G401.6 (cell line): Measurements from ENCODE around the gene WIPF3.

ENCODE experiments used
- FAIRE-seq: peaks from 2 replicates; lab custom pipeline; 2012; peaks lifted over from hg19 to GRCh38; lab: Jason Lieb, UNC

WIPF3 gene

DNA sequence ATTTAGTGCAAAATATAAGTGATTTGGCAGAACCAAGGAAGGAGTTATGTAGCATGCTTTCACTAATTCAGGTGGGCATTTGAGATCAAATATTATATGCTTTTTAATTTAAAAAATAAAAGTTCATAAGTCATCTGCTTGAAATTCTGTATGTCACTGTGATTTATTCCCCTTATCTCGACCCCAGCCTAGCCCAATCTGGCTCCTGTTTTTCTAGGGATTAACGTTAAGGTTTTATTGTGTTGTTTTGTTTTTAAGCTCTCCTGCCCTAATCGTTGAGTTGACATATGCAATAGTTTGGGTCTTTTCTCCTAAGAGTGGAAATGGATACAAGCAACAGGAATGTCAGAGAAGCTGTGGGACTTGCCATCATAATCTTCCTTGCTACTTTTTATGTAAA, 42.6 kb downstream of the WIPF3 start:
- no peak for FAIRE-seq

DNA sequence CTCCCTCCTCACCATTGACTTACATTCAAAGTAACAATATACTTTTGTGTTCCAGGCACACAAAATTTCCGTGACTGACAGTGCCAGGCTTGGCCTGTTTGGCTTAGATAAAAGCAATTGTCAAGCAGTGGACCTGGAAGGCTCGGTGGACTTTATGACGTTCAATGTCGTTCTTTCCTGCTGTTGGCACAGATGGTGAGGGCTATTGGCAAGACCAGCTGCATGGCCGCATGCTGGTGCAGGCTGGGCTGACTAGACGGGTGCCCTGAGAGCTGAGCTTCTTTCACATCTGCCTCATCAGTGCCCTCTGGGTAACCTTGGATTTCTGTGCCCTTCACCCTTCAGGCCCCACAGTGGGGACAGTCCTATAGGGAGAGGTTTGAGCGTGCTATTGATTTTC, 45.2 kb downstream of the WIPF3 start:
- no peak for FAIRE-seq

DNA sequence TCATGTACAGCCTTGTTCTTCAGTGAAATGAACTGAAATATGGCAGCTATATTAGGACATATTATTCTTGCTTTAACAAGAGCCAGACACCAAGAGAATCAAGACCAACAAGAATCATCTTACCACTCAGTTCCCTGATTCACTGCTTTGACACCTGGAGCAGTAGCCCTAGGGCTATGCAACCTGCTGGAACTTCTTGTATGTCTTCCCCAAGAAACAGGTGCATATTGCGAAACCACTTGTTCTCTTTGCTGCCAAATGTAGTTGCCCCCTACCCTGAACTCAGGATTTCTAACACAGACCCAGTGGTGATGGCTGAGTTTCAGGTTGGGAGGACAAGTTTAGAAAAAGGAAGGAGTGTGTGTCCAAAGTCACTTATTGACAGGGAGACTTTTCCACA, 46.1 kb downstream of the WIPF3 start:
- no peak for FAIRE-seq

DNA sequence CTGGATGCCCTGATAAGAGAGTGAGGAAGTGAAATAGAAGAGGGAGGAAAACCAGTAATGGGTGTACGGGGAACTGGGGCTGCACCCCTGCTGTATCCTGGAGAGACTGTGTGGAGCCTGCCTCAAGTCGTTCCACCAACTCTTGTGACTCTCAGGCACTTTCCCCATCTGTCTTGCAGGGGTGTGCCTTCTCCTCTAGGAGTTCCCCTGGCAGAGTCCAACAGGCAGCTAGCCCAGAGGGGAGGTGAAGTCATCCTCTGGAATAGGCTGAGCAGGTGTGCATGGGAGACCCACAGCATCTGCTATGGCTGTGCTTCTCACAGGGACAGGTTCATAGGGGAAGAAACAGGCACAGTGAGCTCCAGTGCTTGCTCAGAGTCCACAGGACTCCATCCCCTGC, 46.8 kb downstream of the WIPF3 start:
- FAIRE-seq: no peak

DNA sequence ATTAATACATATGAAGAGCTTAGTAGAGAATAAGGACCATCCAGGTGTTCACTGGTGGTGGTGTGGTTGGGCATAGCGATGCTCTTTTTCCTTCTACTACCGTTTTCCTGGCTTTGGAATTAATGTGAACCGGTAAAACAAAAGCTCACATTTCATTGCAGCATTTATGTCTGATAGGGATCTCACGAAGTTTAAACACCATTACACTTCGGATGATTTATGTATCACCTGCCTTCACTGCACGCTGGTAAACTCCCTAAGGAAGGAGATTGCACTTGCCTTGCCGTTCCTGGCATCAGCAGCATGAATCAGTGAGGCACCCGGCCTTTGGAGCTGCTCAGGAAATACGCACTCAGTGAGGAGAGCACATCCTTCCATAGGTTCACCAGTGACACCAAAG, 47.5 kb downstream of the WIPF3 start:
- FAIRE-seq: no peak

DNA sequence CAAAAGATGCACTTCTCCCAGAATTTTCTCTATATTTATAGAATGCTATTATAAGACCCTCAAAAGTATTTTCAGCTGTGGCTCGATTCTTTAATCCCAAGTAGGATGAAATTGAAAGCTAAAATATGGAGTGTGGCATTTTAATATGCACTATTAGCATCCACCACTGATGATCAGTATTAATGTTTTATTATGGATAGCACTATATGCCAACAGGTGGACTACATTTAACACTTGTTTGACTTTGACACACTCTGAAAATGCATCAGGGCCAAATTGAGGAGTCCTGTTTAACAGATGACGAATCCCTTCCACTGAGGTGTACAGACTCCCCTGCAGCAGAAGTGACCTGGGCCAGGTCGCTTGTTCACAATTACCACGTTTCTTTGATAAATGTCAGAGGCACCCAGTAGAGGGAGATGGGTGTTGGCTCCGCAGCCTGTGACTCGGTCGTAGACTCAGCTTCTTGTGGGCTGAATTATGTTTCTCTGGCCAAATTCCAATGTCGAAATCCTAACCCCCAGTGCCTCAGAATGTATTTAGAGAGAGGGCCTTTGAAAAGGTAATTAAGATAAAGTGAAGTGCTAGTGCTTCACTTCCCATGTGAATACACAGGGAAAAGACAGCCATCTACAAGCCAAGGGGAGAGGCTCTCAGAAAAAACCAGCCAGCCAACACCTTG, 48.1 kb downstream of the WIPF3 start:
- no peak for FAIRE-seq

DNA sequence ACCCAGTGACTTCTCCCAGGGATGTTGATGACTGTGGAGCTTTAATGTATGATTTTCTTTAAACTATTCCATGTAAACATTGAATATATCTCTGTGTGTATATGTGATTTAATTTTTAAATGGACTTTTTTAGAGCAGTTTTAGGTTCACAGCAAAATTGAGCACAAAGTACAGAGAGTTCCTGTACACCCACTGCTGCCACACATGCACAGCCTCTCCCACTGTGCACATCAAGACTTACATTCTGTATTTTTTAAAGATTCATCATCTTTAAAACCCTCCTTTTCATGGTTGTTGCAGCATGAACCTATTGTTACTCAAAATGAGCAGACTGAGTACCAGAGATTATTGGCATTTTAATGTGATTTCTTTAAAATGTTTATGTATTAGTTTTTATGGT, 51.3 kb downstream of the WIPF3 start:
- no peak for FAIRE-seq

DNA sequence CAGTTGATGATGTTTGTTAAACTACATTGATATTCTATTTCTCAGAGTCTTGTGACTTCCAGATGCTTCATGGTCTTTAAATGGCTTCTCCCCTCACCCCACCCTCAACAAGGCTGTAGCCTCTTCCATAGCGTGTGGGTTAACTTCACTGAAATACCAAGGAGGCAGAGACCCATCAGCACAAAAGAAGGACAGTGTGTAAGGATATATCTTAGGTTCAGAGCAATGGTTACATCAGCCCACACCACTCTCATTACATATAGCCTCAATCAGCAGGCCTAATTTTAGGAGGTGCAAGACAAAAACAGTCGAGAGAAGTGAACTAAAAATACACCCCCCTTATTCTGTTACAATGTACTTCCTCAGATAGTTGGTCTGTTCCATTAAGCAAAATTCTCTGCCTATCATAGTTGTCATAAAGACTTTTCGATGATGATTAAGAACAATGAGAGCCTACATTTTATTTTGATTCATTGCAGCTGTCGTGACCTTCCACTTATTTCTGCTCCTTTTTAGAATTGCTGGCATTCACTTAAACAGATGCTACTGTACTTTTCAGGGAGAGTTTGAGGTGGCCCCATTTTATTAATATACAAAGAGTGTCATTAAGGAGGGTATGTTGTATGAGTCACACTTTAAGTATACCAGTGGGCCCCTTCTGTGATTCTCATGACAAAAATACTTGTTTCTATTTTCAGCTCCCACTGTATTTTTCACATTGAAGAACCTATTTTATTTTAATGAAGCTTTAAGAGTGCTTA, 52.1 kb downstream of the WIPF3 start:
- FAIRE-seq: no peak

DNA sequence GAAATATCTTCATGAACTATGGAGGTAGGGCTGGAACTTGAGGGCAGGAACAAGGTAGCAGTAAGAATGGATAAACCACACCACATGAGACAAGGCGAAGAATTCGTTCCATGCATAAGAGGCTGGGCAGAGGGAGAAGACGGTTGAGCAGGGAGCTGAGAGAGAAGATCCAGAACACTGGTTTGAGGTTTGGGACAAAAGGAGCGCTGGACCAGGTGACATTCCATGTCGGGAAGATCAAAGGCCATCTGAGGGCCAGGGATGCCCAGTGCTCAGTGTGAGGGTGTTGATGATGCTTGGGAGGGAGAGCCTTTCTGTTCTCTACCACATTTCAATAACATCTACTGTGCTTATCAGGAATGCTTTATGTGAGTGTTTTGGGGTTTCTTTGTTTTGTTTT, 52.8 kb downstream of the WIPF3 start:
- no peak for FAIRE-seq

DNA sequence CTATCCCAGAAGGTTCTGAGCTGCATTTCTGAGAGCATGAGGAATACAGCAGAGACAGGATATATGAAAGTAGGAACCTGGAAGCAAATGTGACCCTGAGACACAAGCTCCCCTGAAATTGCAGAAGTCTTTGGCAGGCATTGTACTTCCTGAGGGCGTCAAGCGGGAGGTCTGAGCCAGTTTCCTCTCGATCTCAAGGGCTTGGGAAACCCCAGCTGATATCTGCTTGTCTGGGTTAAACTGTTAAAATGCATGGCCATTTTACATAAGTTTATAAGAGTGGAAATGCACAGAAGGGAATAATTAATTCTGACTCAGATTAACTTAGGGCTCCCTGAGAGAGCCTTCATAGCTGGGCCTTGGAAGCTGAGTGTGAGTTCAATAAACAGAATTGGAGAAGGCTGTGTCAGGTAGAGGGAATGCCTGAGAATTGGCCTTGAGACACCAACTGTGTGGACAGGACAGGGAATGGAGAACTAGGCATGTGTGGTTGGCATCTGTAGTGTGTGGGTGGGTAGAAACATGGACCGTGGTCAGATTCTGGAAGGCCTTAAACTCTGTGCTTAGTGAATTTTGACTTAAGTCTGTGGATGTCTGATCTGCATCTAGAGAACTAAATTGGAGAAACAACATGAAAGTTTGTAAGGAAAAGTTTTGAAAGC, 53.3 kb downstream of the WIPF3 start:
- FAIRE-seq: no peak

DNA sequence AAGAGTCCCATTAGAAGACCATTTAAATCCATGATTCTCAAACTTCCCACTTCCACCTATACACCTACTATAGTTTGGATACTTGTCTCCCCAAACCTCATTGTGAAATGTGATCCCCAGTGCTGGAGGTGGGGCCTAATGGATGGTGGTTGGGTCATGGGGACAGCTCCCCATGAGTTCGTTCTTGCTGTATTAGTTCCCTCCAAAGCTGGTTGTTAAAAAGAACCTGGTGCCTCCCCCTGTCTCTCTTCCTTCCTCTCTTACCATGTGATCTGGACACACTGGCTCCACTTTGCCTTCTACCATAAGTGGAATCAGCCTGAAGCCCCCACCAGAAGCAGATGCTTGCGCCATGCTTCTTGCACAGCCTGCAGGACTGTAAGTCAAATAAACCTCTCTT, 53.9 kb downstream of the WIPF3 start:
- FAIRE-seq: no peak

DNA sequence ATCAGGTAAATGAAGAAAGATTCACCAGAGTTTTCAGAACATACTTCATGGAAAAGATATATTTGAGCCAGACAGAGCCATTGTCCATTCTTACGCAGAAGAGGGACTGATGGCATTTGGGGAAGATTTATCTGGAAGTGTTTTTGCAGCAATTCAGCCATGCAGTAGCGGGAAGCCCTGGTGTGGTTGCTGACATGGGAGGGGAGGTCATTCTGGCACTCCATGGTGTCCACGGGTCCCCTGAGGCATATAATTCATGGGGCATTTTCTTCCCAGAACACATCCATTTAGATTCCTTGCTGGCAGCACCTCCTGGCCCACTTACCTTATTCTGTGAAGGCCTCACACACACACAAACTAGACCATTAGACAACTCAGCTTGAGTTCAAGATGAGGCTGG, 55.6 kb downstream of the WIPF3 start:
- FAIRE-seq: no peak

DNA sequence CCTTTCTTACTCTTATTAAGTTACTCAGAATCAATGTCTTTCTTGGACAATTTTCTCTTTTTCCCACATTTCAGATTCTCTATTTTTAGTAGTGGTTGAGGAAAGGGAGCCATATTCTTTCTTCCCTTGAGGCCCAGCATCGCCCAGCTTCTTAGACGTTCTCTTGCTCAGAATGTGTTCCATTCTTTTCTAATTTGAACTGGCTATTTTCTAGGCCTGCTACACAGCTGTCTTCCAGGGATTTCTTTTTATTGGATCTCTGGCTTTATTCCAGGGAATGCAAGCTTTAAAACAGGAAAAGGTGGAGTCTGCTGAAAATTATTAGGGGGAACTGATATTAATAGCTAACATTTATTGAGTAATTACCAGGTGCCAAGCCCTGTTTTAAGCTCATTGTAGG, 58.3 kb downstream of the WIPF3 start:
- no peak for FAIRE-seq

DNA sequence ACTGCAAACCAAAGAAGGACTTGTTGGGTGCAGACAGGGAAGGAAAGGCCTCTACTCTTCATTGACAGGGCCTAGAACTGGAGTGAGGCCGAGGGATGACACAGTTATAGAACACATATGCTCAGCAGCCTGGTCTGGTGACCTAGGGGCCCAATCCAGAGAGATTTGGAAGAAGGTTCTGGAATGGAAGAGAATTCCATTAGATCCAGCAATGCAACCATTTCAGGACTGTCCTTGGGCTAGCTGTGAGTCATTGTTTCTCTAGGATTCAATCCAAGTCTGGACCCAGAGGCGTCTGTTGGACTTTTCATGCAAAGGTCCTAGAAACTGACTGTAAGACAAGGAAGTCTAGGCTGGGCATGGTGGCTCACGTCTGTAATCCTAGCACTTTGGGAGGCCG, 59.2 kb downstream of the WIPF3 start:
- no peak for FAIRE-seq

DNA sequence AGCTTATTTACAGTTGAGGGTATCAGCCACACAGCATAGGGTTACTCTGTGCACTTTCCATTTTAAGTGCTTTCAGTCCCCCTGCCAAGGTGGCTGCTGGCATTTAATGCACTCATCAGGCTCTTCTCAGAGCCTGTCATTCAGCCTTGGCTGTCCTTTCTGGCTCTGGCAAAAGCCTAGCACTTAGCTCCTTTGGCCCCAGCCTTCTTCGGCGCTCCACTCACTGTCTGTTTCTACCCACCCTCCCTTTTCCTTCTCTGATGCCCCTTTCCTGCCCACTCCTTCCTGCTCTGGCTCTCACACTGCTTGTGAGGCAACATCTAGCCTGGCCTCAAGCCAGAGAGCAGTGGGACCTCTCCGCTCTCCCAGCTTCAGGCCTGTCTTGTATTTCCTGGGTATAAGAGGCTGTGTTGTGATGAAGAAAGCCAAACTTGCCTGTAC, 60.2 kb downstream of the WIPF3 start:
- no peak for FAIRE-seq

DNA sequence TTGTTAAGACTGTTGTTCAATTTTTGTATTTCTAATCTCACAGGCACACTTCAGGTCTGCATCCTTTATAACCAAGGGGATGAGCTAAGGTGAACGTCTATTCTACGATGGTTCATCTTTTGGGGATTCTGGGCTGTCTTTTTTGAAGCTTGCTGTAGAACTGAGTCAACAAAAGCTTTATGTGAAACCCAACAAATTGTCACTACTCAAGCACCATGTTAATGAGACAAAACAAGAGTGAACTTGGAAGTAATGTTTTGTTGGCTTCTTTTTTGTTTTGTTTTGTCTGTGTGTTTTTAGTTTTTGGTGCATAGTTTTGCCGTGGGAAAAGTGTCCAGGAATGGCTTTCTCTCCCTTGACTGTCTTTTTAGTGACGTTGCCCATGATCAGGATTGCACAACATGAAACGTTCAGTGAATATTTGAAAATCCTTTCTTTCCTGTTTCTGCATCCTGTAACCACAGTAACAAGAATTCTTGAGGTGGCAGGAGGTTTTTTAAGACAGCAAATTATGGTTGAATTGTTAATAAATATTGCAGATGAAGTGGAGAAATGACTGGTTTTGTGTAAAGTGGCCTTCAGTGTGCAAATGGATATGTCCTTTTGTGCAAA, 65.6 kb downstream of the WIPF3 start:
- no peak for FAIRE-seq

DNA sequence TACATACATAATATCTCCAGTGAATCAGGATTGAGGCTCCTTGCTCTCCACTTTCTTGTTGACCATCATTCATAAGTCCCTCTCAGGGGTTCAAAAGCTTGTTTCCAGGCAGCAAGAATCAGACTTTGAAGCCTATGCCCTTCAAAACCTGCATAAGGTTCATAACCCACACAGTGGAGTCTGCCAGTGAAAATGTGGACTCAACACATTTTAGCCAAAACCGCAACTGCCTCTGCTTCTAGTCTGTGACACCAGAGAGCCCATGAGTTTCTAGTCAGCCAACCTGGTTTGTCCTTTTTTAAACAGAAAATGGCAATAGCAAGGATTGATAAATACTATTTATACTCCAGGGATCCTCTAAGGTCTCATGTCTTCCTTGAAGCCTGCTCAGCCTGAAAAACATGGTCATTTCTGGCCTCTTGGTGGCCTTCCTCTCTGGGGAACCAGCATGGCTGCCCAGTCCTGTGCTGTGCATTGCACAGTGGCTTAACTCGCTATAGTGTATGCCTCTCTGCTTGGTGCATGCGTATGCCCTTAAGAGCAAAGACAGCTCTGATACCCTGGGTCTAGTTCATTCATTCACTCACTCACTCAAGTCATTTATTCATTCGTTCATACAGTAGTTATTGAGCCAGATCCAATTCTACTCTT, 67.5 kb downstream of the WIPF3 start:
- no peak for FAIRE-seq

DNA sequence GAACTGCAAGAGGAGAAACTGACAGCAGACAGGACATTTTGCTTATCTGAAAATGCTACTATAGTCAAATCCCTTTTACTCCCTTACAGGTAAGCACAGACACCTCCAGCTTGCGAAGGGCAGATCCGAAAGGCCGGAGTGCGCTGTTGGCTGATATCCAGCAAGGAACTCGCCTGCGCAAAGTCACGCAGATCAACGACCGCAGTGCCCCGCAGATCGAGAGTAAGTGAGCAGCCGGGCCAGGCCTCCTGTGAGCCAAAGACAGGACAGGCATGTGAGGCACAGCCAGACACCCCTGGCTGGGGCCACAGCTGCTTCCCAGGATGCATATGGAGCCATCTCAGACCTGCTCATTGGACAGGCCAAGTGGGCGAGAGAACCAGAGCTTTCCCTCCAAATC, 69.4 kb downstream of the WIPF3 start:
- FAIRE-seq: no peak

DNA sequence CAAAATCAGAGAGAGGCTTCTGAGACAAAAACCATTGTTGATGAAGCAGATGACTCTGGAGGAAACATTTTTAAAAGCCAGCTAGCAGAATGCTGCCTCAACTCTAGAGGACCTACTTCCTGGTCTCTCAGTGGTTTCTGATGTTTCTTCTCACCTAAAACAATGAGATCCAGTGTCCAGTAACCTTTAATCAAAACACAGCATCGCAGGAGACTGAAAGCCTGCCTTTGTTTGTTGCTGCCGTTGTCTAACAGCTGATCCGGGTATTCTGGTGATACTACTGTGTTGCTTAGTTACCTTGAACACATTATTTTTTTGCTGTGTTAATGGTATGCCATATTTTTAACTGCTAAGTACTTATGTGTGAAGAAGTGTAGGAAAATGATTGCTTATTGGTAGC, 70.9 kb downstream of the WIPF3 start:
- no peak for FAIRE-seq

DNA sequence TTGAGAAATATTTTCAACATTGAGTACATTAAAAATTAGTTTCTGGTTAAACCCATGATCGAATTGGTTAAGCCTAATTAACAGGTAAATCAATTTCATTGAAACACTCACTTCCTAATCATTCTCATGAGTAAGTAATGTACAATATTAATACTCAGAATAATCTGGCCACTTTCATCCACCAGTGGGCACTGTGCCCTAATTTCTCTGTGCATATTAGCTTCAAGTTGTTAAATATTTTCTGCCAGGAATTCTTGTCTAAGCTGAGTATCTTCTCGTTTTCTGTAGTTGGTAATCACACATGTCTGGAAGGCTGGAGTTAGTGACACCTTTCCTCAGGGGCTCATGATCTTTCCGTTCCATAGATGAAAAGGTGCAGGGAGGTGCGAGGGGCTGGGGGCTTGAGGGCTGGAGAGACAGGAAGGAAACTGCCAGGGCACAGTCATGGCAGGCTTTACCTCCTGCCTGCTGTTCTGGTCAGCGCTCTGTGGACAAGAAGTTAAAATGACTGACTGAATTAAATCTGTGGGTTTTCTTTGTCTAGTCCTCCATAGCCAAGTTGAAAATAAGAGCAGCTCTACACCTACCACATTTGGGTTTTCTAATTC, 71.9 kb downstream of the WIPF3 start:
- FAIRE-seq: peak; percentile 89

DNA sequence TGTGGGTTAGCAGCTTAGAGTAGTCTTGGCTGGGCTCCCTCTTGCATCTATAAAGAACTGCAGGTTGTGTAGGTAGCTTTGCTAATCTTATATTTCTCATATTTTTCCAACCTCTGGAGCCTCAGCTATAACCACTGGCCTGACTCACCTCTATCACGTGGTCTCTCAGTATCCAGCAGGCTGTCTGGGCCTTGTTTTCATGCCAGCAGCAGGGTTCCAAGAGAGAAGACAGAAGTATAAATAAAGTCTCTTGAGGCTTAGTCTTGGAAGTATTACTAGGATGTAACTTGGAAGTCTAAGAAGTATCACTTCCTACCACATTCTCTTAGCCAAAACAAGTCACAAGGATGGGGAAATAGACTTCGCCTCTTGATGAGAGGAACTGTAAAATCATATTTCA, 73.3 kb downstream of the WIPF3 start:
- no peak for FAIRE-seq

DNA sequence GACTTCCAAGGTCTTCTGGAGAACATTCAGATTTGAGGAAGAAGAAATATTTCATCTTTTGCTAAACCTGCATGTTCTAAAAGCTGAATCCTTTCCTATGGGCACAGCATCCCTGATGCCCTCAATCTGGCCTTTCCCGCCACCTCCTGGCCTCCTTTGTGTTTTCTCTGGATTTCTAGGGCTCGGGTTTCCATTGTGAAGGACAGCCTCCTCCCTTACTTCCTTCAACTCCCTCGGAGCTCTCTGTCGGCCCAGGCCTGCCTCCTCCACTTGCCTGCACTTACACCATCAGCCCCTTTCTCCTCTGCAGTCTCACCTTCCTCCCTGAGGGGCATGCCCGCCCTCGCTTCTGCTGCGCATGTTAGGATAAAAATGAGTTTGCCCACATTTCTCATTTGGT, 75.4 kb downstream of the WIPF3 start:
- no peak for FAIRE-seq
